WERI-Rb-1 (cell line): ENCODE data around the gene SNAP29.

Source experiments
- DNase-seq: peaks from one replicate; pipeline ENCODE4 v3.0.0-alpha.2; 2020
- H3K27ac ChIP-seq: fragments of 250-450 bp; sonication (Bioruptor Pico); 2 replicates; pipeline ENCODE4 v1.5.1; 2020; ENCODE audit warnings: mild to moderate bottlenecking, moderate library complexity
- H3K27me3 ChIP-seq: fragments of 250-450 bp; sonication (Bioruptor Pico); 2 replicates; pipeline ENCODE4 v1.5.1; 2021; ENCODE audit warnings: mild to moderate bottlenecking, low read depth, moderate library complexity; ENCODE audit not compliant: insufficient read depth, severe bottlenecking
- H3K36me3 ChIP-seq: fragments of 250-450 bp; sonication (Bioruptor Pico); 2 replicates; pipeline ENCODE4 v1.5.1; 2020; ENCODE audit warnings: mild to moderate bottlenecking, moderate library complexity
- H3K4me3 ChIP-seq: 2 replicates; pipeline ENCODE4 v1.5.1; 2011; ENCODE audit warnings: low read depth, mild to moderate bottlenecking, control low read depth, low read length
- H3K9me3 ChIP-seq: fragments of 250-450 bp; sonication (Bioruptor Pico); 2 replicates; pipeline ENCODE4 v1.5.1; 2021; ENCODE audit warnings: mild to moderate bottlenecking, moderate library complexity; ENCODE audit not compliant: severe bottlenecking
- TF ChIP-seq, protein P1 (sequence below): IDR thresholded peaks from 2 replicates; pipeline ENCODE4 v1.5.1; 2011; ENCODE audit warnings: low read depth, mild to moderate bottlenecking, control low read depth, inconsistent platforms, low read length

The SNAP29 gene

DNA sequence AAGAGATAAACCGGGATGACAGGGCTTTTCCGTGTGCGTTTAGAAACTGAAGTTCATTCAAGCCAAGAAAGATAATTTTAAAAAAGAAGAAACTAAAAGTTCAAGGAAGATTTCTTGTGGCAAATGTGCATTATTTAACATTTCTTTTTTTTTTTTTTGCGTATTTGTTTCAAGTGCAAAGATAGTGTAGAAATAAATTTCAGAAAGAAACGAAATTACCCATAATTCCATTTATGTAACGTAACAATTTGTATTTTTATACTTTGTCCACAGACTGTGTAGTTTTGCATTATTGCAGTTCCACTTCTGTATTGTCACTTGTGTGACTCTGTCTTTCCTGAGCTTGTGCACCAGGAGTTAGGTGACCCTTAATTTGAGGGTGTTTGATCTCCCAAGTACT lies 24.0 kb downstream of the SNAP29 start:
- H3K36me3 ChIP-seq = peaks cover 53% of the 10 kb centered on the region
- DNase-seq = no peak
- TF ChIP-seq, protein P1, sequence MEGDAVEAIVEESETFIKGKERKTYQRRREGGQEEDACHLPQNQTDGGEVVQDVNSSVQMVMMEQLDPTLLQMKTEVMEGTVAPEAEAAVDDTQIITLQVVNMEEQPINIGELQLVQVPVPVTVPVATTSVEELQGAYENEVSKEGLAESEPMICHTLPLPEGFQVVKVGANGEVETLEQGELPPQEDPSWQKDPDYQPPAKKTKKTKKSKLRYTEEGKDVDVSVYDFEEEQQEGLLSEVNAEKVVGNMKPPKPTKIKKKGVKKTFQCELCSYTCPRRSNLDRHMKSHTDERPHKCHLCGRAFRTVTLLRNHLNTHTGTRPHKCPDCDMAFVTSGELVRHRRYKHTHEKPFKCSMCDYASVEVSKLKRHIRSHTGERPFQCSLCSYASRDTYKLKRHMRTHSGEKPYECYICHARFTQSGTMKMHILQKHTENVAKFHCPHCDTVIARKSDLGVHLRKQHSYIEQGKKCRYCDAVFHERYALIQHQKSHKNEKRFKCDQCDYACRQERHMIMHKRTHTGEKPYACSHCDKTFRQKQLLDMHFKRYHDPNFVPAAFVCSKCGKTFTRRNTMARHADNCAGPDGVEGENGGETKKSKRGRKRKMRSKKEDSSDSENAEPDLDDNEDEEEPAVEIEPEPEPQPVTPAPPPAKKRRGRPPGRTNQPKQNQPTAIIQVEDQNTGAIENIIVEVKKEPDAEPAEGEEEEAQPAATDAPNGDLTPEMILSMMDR = no peak
- H3K9me3 ChIP-seq = no peaks in the 10 kb centered on the region
- no peak overlapping the region for H3K4me3 ChIP-seq
- H3K27me3 ChIP-seq = no peaks in the 10 kb centered on the region
- H3K27ac ChIP-seq = no peak overlapping the region

DNA sequence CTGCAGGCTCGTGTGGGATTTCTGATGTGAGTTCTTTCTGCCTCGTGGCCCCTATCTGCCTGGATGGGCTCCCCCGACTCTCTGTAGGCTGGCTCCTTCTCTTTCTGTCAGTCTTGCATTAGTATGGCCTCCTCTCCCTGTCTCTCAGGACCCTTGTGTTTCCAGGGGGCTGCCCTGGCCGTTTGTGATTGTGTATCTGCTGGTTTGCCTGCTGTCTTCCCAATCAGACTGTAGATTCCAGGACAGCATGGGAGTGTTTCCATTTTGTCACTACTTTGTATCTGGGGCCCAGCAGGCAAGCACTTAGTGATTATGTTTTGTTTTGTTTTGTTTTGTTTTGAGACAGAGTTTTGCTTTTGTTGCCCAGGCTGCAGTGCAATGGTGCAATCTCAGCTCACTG lies 25.6 kb downstream of the SNAP29 start:
- Histone ChIP-seq H3K4me3 (no peak overlapping the region), H3K27me3 (no peaks in the 10 kb centered on the region), H3K36me3 (peaks cover 62% of the 10 kb centered on the region), H3K9me3 (no peaks in the 10 kb centered on the region), H3K27ac (no peak overlapping the region)
- no peak for DNase-seq
- TF ChIP-seq, protein P1 = no peak

DNA sequence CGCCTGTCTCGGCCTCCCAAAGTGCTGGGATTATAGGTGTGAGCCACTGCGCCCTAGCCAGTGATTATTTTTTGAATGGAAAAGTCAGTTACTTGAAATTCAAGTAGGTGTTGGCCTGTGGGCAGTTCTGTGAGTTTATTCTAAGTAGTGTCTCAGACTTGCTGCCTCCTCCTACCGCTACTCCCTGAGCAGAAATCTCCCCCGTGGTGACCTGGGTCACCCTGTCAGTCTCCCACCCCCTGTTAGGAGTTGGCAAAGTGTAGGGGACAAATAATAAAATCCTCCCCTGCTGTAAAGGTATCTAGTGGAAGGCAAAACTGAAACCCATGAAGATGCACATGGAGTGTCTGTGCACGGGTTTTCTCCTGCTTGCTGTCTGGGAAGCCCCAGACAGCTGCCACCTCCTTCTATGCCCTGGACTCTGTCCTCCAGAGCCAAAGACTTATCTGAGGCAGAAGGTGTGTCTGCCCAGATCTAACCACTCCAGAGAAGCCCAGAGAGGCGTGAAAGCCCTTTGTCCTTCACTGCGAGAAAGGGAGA lies 26.3 kb downstream of the SNAP29 start:
- Histone ChIP-seq H3K9me3 (no peaks in the 10 kb centered on the region), H3K4me3 (no peak overlapping the region), H3K36me3 (peaks cover 62% of the 10 kb centered on the region), H3K27me3 (no peaks in the 10 kb centered on the region), H3K27ac (peak overlapping the region; percentile 65)
- DNase-seq = no peak
- TF ChIP-seq, protein P1 = no peak

DNA sequence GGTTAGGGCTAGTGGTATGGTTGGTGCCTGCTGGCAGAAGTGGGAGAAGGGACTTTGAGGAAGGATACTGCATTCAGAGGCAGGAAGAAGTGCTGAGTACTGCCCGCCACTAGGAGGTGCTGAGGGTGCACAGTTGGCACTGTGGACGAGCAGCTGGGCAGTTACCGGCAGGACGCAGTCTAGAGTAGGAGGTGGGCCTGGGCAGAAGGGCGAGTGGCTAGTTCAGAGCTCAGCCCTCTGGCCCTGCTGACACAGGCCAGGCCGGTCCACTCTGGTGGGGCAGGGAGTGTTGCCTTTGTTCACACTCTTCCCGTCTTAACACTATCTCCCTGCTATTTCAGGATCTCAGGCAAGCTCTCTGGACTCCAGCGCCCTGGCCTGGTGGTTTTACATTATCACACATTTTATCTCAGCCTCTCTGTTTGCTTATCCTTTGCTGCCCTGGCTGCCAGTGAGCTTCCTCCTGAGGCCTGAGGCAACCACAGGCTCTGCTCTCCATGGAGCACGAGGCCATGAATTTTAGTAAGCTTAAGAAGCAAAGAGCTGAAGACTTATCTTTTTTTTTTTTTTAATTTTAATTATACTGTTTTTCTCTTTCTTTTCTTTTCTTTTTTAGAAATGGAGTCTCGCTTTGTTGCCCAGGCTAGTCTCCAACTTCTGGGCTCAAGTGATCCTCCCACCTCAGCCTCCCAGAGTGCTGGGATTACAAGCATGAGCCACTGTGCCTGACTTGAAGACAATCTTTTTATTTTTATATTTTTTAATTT lies 26.9 kb downstream of the SNAP29 start:
- TF ChIP-seq, protein P1 = peak; percentile 98
- no peaks in the 10 kb centered on the region for H3K27me3 ChIP-seq
- no peaks in the 10 kb centered on the region for H3K9me3 ChIP-seq
- H3K36me3 ChIP-seq = peaks cover 60% of the 10 kb centered on the region
- no peak overlapping the region for H3K4me3 ChIP-seq
- DNase-seq = peak; percentile 89
- peak overlapping the region; percentile 65 for H3K27ac ChIP-seq

DNA sequence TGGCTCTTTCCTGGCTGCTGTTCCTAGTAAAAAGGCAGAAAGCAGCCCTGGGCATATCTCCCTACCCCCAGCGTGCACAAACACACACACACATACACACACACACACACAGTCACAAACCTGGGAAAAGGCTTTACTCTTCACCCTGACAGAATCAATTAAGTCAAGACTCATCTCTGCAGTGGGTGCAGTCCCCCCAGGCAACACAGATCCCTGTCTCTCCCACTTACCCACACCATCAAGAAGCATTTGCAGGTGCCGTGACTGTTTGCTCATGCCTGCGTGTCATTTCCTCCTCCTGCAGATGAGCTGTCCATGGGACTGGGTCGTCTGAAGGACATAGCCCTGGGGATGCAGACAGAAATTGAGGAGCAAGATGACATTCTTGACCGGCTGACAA lies 28.6 kb downstream of the SNAP29 start:
- H3K9me3 ChIP-seq = no peaks in the 10 kb centered on the region
- H3K27ac ChIP-seq = no peak overlapping the region
- no peak for DNase-seq
- peaks cover 47% of the 10 kb centered on the region for H3K36me3 ChIP-seq
- no peaks in the 10 kb centered on the region for H3K27me3 ChIP-seq
- TF ChIP-seq, protein P1 = no peak
- no peak overlapping the region for H3K4me3 ChIP-seq
